Measurements from ENCODE around the gene UQCRQ.

DNA sequence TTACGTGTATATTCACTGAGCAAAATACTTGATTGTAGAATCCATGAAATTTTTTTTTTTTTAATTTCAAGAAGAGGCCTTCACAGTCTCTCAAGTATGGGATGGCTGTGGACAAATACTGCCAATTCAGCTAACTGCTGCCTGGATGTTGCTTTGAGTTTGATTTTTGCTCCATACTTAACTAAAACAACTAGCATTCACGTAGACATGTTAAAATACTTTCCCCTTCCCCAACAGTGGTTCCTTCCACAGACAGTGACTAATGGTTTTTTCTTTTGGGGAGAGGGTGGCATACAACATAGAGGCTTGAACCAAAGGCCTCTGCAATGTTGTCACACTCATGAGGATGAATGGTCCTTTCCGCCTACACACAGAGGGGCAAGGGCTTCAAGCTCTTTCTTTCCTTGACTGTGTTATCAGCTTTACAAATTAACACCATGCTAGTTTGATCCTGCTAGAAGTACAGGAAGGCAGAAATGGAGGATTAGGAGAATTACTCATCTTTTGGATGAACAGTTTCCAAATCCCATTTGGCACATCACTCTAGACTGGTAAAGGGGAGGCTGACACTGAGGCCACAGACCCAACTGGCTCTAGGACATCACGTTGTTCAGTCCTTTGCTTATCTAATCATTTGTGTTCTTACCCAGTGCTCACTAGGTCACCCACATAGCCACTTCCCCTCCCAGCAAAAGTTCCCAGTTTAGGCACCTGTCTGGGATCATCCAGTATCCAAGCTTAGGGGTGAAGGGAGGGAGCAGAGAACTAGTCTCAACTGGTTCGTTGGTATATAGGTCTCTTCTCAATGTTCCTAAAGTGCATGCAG is 5.2 kb downstream of the UQCRQ start:
- TF ChIP-seq CTCF (conservative IDR thresholded peaks at IDR 0.05) (no peak), ZFX (IDR thresholded peaks at IDR 0.05) (no peak)
